ENCODE results near the gene LRRC59. TPM values are rescaled to one million over a fixed set of nuclear protein-coding genes. Genes with fewer than 3 reads are reported as not detected.
A peak's percentile ranks its signal among the peaks of the same experiment; 100 is the strongest.

The LRRC59 gene
- total and polyA plus RNA-seq, 2 of the 13 experiments (the other 11 are each of a cell fraction or from before 2014, with no cell fraction given): 87.3 to 222 TPM

DNA sequence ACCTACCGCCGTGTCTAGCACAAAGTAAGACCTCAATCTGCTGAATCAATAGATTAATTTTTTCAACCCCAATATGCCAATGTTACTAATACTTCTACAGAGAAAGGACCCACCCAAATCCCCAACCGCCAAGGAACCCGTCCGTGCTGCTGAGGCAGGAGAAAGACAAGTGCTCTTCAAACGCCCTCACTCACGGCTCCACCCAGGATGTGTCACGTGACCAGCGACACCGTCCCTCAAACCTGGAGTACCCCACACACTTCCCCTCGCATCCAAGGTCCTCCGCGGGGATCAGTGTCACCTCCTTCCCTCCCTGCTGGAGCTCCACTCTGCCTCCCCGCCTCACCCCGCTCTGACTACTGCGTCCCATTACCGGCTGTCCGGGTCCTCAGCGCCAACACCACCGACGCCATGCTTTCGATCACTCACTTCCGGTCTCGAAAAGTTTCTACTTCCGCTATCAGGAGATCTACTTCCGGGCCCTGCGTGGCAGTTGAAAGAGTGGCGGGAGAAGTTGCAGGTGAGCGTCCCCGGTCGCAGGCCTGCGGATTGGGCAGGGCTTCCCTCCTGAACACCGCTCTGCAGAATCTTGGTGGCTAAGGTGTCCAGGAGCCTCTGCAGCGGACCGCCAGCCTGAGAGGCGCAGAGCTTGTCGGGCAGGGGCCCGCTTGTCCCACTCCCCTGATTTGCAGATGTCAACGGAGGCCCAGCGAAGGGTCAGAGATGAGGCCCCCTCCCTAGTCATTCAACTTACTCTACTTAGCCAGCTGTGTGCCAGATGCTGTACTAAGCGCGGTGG, 24.4 kb downstream of the LRRC59 start, which contains the start of the genes EME1 and MRPL27 (continued):
- TF ChIP-seq ZNF563 (CRISPR knock-in tag; IDR thresholded peaks at IDR 0.05): peak; percentile 96
- TF ChIP-seq, protein P1, sequence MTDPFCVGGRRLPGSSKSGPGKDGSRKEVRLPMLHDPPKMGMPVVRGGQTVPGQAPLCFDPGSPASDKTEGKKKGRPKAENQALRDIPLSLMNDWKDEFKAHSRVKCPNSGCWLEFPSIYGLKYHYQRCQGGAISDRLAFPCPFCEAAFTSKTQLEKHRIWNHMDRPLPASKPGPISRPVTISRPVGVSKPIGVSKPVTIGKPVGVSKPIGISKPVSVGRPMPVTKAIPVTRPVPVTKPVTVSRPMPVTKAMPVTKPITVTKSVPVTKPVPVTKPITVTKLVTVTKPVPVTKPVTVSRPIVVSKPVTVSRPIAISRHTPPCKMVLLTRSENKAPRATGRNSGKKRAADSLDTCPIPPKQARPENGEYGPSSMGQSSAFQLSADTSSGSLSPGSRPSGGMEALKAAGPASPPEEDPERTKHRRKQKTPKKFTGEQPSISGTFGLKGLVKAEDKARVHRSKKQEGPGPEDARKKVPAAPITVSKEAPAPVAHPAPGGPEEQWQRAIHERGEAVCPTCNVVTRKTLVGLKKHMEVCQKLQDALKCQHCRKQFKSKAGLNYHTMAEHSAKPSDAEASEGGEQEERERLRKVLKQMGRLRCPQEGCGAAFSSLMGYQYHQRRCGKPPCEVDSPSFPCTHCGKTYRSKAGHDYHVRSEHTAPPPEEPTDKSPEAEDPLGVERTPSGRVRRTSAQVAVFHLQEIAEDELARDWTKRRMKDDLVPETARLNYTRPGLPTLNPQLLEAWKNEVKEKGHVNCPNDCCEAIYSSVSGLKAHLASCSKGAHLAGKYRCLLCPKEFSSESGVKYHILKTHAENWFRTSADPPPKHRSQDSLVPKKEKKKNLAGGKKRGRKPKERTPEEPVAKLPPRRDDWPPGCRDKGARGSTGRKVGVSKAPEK (CRISPR knock-in tag; IDR thresholded peaks at IDR 0.05; ENCODE audit: borderline replicate concordance): no peak
- no peak for TF ChIP-seq IKZF1 (IDR thresholded peaks at IDR 0.05)
- peak; percentile 95; the same call in 1 of the 2 replicates for TF ChIP-seq ZNF333 (CRISPR knock-in tag; IDR thresholded peaks at IDR 0.05; ENCODE audit: borderline replicate concordance)
- TF ChIP-seq SETDB1 (CRISPR knock-in tag; IDR thresholded peaks at IDR 0.05; ENCODE audit: borderline replicate concordance): 0 out of 2 replicates have a peak, but pooled peaks have one; percentile 69
- peak; percentile 78; the same call in 1 of the 2 replicates for TF ChIP-seq ZNF567 (CRISPR knock-in tag; IDR thresholded peaks at IDR 0.05; ENCODE audit: borderline replicate concordance)
- peak; percentile 85; the same call in 1 of the 2 replicates for TF ChIP-seq ATF7-NPFF (CRISPR knock-in tag; IDR thresholded peaks at IDR 0.05; ENCODE audit: low read depth)

- no peak for DNase-seq (ENCODE audit: low spot score)
- intact Hi-C loops (cut with micrococcal nuclease; ENCODE audit: unreplicated experiment): no loop called here
- 9% methylated on average over 14 of the region's 14 CpGs for WGBS (ENCODE audit: low lambda C conversion rate)
- Histone ChIP-seq H3K4me2 (ENCODE audit: low read depth, low read length) (peak overlapping the region; percentile 80), H3K4me1 (ENCODE audit: insufficient read depth, low read length) (peaks cover 29% of the 10 kb centered on the region), H3K27me3 (ENCODE audit: control insufficient read depth in 1 of 2, insufficient read depth in 2 of 2, low read length in 2 of 2) (no peaks in the 10 kb centered on the region; a peak in 1 of 5 replicates), H3K36me3 (replicated peaks in 1 of 2; ENCODE audit: control insufficient read depth in 1 of 2, insufficient read depth in 2 of 2, low read length in 2 of 2) (peaks cover 25 to 35% of the 10 kb centered on the region in 2 experiments), H2AFZ (ENCODE audit: low read length) (peak overlapping the region; percentile 73), H3K9me3 (ENCODE audit: low read length) (no peaks in the 10 kb centered on the region), H4K20me1 (ENCODE audit: insufficient read depth, low read length) (no peaks in the 10 kb centered on the region), H3K79me2 (ENCODE audit: insufficient read depth, low read length) (peaks cover 39% of the 10 kb centered on the region), H3K27ac (ENCODE audit: extremely low read length, insufficient read depth, low read length) (peak overlapping the region; percentile 87), H3K4me3 (replicated peaks in 1 of 3; ENCODE audit: insufficient read depth in 1 of 3, low read depth in 2 of 3, low read length in 3 of 3) (peak overlapping the region; percentile 91 to 98 (median 93)), H3K9ac (ENCODE audit: insufficient read depth, low read depth, low read length) (peak overlapping the region; percentile 92)
- CTCF ChIA-PET (ENCODE audit: low intra/inter-chr PET ratio, low total read pairs): no interaction called here
- POLR2A ChIA-PET: interaction anchor here (0.7 to 3.0 kb wide), 7 partner anchors 9 to 57 kb away, joined by 3 to 21 read pairs (median 5); partner anchors contain the start of genes ACSF2 and LRRC59
- TSS peak; percentile 70 for BruUV-seq (replicated peaks)
- ATAC-seq: peak; percentile 14
- in situ Hi-C loops (cut with HindIII; ENCODE audit: extremely low pct_ligation_motif_present, low pct_unique_long_range_greater_than_20kb): no loop called here
- FAIRE-seq: no peak
- TF ChIP-seq, protein P2, sequence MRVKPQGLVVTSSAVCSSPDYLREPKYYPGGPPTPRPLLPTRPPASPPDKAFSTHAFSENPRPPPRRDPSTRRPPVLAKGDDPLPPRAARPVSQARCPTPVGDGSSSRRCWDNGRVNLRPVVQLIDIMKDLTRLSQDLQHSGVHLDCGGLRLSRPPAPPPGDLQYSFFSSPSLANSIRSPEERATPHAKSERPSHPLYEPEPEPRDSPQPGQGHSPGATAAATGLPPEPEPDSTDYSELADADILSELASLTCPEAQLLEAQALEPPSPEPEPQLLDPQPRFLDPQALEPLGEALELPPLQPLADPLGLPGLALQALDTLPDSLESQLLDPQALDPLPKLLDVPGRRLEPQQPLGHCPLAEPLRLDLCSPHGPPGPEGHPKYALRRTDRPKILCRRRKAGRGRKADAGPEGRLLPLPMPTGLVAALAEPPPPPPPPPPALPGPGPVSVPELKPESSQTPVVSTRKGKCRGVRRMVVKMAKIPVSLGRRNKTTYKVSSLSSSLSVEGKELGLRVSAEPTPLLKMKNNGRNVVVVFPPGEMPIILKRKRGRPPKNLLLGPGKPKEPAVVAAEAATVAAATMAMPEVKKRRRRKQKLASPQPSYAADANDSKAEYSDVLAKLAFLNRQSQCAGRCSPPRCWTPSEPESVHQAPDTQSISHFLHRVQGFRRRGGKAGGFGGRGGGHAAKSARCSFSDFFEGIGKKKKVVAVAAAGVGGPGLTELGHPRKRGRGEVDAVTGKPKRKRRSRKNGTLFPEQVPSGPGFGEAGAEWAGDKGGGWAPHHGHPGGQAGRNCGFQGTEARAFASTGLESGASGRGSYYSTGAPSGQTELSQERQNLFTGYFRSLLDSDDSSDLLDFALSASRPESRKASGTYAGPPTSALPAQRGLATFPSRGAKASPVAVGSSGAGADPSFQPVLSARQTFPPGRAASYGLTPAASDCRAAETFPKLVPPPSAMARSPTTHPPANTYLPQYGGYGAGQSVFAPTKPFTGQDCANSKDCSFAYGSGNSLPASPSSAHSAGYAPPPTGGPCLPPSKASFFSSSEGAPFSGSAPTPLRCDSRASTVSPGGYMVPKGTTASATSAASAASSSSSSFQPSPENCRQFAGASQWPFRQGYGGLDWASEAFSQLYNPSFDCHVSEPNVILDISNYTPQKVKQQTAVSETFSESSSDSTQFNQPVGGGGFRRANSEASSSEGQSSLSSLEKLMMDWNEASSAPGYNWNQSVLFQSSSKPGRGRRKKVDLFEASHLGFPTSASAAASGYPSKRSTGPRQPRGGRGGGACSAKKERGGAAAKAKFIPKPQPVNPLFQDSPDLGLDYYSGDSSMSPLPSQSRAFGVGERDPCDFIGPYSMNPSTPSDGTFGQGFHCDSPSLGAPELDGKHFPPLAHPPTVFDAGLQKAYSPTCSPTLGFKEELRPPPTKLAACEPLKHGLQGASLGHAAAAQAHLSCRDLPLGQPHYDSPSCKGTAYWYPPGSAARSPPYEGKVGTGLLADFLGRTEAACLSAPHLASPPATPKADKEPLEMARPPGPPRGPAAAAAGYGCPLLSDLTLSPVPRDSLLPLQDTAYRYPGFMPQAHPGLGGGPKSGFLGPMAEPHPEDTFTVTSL (CRISPR knock-in tag; IDR thresholded peaks at IDR 0.05; ENCODE audit: borderline replicate concordance): 0 out of 2 replicates have a peak, but pooled peaks have one; percentile 32
- TF ChIP-seq ARNT (IDR thresholded peaks at IDR 0.05): no peak
- no peak for TF ChIP-seq RXRA (CRISPR knock-in tag; IDR thresholded peaks at IDR 0.05)
- no peak for TF ChIP-seq ERF (CRISPR knock-in tag; IDR thresholded peaks at IDR 0.05)
- no peak for TF ChIP-seq YEATS4 (CRISPR knock-in tag; IDR thresholded peaks at IDR 0.05; ENCODE audit: borderline replicate concordance)
- no peak for TF ChIP-seq SIX4 (CRISPR knock-in tag; IDR thresholded peaks at IDR 0.05)
Observed at GRCh38 chr17:50372222-50372757, 25.0 kb downstream of the LRRC59 start.

All from HepG2 (cell line).